Liver (tissue), 3 donors: ENCODE data around the gene U2AF1.
"Not testable (repeated sequence)": the region's sequence is repeated elsewhere in the genome, so short reads cannot be mapped to it uniquely, and the experiment has no call there.

Experiments used
- ATF3 ChIP-seq: IDR thresholded peaks from 2 replicates; pipeline ENCODE4 v1.6.1; 2016; ENCODE audit warnings: antibody characterized with exemption
- EGR1 ChIP-seq, 2 donors: IDR thresholded peaks; 2 replicates each; pipeline ENCODE4 v1.6.1; 2016 to 2018; ENCODE audit warnings: antibody characterized with exemption in 2 of 2, low read depth in 2 of 2
- GABPA ChIP-seq, 2 donors: IDR thresholded peaks in 1 of 2; conservative IDR thresholded peaks in 1 of 2; 2 replicates each; pipeline ENCODE4 v1.6.1; 2016; ENCODE audit warnings: antibody characterized with exemption in 2 of 2, mild to moderate bottlenecking in 1 of 2, moderate library complexity in 1 of 2
- HNF4A ChIP-seq, 2 donors: conservative IDR thresholded peaks; 2 replicates each; pipeline ENCODE4 v1.6.1; 2016; ENCODE audit warnings: antibody characterized with exemption in 2 of 2, mild to moderate bottlenecking in 2 of 2
- JUND ChIP-seq, 2 donors: IDR thresholded peaks; 2 replicates each; pipeline ENCODE4 v1.6.1; 2016; ENCODE audit warnings: antibody characterized with exemption in 2 of 2
- MAX ChIP-seq: IDR thresholded peaks from 2 replicates; pipeline ENCODE4 v1.6.1; 2016; ENCODE audit warnings: antibody characterized with exemption
- RAD21 ChIP-seq, 2 donors: IDR thresholded peaks; 2 replicates each; pipeline ENCODE4 v1.6.1; 2016; ENCODE audit warnings: antibody characterized with exemption in 2 of 2, mild to moderate bottlenecking in 2 of 2
- SP1 ChIP-seq: IDR thresholded peaks from 2 replicates; pipeline ENCODE4 v1.6.1; 2018; ENCODE audit warnings: antibody characterized with exemption, mild to moderate bottlenecking
- TAF1 ChIP-seq: conservative IDR thresholded peaks from 2 replicates; pipeline ENCODE4 v1.6.1; 2016; ENCODE audit warnings: antibody characterized with exemption, mild to moderate bottlenecking
- YY1 ChIP-seq: IDR thresholded peaks from 2 replicates; pipeline ENCODE4 v1.6.1; 2016; ENCODE audit warnings: antibody characterized with exemption, mild to moderate bottlenecking
- TF ChIP-seq, protein P1 (sequence below): fragments of 150-350 bp; IDR thresholded peaks from 2 replicates; pipeline ENCODE4 v1.5.1; 2017; ENCODE audit warnings: improper control_type of control experiment, low read depth, low read length; ENCODE audit not compliant: missing input control
- TF ChIP-seq, protein P2 (sequence below): IDR thresholded peaks from 2 replicates; pipeline ENCODE4 v1.6.1; 2016; ENCODE audit warnings: antibody characterized with exemption
- TF ChIP-seq, protein P3 (sequence below): IDR thresholded peaks from 2 replicates; pipeline ENCODE4 v1.6.1; 2016; ENCODE audit warnings: antibody characterized with exemption, mild to moderate bottlenecking
- donor health status: healthy.
- donor health status: healthy.

GRCh38 chr21:43114483-43114882, 7.1 kb upstream of the U2AF1 start:
- TF ChIP-seq, protein P1, sequence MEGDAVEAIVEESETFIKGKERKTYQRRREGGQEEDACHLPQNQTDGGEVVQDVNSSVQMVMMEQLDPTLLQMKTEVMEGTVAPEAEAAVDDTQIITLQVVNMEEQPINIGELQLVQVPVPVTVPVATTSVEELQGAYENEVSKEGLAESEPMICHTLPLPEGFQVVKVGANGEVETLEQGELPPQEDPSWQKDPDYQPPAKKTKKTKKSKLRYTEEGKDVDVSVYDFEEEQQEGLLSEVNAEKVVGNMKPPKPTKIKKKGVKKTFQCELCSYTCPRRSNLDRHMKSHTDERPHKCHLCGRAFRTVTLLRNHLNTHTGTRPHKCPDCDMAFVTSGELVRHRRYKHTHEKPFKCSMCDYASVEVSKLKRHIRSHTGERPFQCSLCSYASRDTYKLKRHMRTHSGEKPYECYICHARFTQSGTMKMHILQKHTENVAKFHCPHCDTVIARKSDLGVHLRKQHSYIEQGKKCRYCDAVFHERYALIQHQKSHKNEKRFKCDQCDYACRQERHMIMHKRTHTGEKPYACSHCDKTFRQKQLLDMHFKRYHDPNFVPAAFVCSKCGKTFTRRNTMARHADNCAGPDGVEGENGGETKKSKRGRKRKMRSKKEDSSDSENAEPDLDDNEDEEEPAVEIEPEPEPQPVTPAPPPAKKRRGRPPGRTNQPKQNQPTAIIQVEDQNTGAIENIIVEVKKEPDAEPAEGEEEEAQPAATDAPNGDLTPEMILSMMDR, result not testable (repeated sequence)
- not testable (repeated sequence) for TF ChIP-seq SP1; ATF3; JUND (IDR thresholded peaks at IDR 0.05); YY1; GABPA (IDR thresholded peaks at IDR 0.05 in 1 of 2, conservative IDR thresholded peaks at IDR 0.05 in 1 of 2); MAX; RAD21 (IDR thresholded peaks at IDR 0.05); TAF1; HNF4A (conservative IDR thresholded peaks at IDR 0.05); EGR1 (IDR thresholded peaks at IDR 0.05; ENCODE audit: low read depth in 2 of 2)
- TF ChIP-seq, protein P2, sequence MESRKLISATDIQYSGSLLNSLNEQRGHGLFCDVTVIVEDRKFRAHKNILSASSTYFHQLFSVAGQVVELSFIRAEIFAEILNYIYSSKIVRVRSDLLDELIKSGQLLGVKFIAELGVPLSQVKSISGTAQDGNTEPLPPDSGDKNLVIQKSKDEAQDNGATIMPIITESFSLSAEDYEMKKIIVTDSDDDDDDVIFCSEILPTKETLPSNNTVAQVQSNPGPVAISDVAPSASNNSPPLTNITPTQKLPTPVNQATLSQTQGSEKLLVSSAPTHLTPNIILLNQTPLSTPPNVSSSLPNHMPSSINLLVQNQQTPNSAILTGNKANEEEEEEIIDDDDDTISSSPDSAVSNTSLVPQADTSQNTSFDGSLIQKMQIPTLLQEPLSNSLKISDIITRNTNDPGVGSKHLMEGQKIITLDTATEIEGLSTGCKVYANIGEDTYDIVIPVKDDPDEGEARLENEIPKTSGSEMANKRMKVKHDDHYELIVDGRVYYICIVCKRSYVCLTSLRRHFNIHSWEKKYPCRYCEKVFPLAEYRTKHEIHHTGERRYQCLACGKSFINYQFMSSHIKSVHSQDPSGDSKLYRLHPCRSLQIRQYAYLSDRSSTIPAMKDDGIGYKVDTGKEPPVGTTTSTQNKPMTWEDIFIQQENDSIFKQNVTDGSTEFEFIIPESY, result not testable (repeated sequence)
- TF ChIP-seq, protein P3, sequence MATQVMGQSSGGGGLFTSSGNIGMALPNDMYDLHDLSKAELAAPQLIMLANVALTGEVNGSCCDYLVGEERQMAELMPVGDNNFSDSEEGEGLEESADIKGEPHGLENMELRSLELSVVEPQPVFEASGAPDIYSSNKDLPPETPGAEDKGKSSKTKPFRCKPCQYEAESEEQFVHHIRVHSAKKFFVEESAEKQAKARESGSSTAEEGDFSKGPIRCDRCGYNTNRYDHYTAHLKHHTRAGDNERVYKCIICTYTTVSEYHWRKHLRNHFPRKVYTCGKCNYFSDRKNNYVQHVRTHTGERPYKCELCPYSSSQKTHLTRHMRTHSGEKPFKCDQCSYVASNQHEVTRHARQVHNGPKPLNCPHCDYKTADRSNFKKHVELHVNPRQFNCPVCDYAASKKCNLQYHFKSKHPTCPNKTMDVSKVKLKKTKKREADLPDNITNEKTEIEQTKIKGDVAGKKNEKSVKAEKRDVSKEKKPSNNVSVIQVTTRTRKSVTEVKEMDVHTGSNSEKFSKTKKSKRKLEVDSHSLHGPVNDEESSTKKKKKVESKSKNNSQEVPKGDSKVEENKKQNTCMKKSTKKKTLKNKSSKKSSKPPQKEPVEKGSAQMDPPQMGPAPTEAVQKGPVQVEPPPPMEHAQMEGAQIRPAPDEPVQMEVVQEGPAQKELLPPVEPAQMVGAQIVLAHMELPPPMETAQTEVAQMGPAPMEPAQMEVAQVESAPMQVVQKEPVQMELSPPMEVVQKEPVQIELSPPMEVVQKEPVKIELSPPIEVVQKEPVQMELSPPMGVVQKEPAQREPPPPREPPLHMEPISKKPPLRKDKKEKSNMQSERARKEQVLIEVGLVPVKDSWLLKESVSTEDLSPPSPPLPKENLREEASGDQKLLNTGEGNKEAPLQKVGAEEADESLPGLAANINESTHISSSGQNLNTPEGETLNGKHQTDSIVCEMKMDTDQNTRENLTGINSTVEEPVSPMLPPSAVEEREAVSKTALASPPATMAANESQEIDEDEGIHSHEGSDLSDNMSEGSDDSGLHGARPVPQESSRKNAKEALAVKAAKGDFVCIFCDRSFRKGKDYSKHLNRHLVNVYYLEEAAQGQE, result not testable (repeated sequence)
